Esophagus muscularis mucosa (tissue), 3 donors: ENCODE results near the gene OTC.

Experiments
- CTCF ChIP-seq, 3 experiments: fragments of 200-600 bp in 2 of 3; fragments of 450-650 bp in 1 of 3; sonication (generic) in 2 of 3; IDR thresholded peaks; one replicate each; pipeline ENCODE4 v1.5.1; 2017 to 2019; ENCODE audit warnings: antibody characterized with exemption in 3 of 3, mild to moderate bottlenecking in 2 of 3, moderate library complexity in 1 of 3
- POLR2A ChIP-seq: fragments of 450-650 bp; IDR thresholded peaks from one replicate; pipeline ENCODE4 v1.6.1; 2017; ENCODE audit warnings: antibody characterized with exemption, moderate library complexity, mild to moderate bottlenecking, low read depth

DNA sequence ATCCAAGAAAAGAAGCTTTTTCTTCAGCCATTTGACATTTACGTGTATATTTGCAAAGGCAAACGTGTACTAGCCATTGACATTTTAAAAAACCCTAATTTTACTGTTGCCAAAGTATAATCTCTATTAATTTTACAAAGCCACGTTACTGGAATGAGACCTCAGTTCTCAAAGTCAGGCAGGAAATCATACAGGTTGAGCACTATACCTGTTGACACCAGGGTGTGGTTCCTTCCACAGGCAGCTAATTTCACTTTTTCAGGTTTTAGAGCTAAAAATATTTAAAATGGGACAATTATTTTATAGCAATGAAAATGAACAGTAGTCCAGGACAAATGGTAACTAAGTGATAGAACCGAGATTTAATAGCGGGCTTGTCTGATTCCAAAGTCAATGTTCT lies 31.6 kb upstream of the OTC start:
- TF ChIP-seq CTCF (IDR thresholded peaks at IDR 0.05) (no peak), POLR2A (no peak)
